ENCODE results near the gene SLC18B1. TPM values are rescaled to one million over a fixed set of nuclear protein-coding genes. Genes with fewer than 3 reads are reported as not detected.

The SLC18B1 gene
- total and polyA plus RNA-seq, 2 of the 13 experiments (the other 11 are each of a cell fraction or from before 2014, with no cell fraction given) = 11.4 to 13.8 TPM

DNA sequence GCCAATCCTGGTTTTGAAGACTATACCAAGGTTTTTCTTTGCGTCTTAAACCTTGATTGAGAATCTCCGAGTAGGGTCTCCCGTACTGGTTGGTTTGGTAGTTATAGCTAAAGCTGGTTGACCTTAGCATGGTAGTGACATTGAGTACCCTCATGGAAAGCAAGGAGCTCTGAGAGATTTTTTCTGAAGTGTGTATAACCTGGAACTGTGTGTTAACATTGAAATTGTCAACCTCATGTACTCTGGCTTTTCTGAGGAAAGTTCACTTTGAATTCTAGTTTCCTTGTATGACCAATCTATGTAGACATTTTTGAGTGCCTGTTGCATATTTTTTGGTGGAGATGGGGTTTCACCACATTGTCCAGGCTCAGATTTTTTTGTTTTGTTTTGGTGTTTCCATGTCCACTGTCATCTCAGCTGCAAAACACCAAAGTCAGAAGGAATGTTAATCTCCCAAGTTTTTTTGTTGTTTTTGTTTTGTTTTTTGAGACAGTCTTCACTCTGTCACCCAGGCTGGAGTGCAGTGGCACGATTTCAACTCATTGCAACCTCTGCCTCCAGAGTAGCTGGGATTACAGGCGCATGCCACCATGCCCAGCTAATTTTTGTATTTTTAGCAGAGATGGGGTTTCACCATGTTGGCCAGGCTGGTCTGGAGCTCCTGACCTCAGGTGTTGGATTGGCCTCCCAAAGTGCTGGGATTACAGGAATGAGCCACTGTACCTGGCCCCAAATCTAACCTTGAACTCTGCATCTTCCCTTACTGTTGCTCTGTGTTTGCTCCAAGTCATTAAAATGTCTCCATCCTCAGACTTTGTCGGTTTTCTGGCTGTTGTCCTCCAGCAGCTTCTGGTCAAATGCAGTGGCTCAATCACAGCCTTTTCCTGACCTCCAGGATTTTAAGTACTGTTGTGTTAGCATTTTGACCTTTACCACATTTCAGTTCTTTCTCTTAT lies 20.2 kb upstream of the SLC18B1 start (continued):
- TF ChIP-seq, protein P1, sequence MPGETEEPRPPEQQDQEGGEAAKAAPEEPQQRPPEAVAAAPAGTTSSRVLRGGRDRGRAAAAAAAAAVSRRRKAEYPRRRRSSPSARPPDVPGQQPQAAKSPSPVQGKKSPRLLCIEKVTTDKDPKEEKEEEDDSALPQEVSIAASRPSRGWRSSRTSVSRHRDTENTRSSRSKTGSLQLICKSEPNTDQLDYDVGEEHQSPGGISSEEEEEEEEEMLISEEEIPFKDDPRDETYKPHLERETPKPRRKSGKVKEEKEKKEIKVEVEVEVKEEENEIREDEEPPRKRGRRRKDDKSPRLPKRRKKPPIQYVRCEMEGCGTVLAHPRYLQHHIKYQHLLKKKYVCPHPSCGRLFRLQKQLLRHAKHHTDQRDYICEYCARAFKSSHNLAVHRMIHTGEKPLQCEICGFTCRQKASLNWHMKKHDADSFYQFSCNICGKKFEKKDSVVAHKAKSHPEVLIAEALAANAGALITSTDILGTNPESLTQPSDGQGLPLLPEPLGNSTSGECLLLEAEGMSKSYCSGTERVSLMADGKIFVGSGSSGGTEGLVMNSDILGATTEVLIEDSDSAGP (CRISPR knock-in tag; IDR thresholded peaks at IDR 0.05; ENCODE audit: borderline replicate concordance) = 0 out of 2 replicates have a peak, but pooled peaks have one; percentile 32
- TF ChIP-seq CBX5 (CRISPR knock-in tag; IDR thresholded peaks at IDR 0.05; ENCODE audit: borderline replicate concordance) (no peak), ZNF776 (CRISPR knock-in tag; IDR thresholded peaks at IDR 0.05) (no peak), NFE2L2 (IDR thresholded peaks at IDR 0.05; ENCODE audit: low read length) (no peak), RAD51 (IDR thresholded peaks at IDR 0.05; ENCODE audit: borderline replicate concordance) (no peak), PLRG1 (conservative IDR thresholded peaks at IDR 0.05) (no peak), DPF2 (CRISPR knock-in tag; IDR thresholded peaks at IDR 0.05; ENCODE audit: borderline replicate concordance, low read depth) (no peak), TRIM24 (CRISPR knock-in tag; IDR thresholded peaks at IDR 0.05) (no peak), GATA4 (IDR thresholded peaks at IDR 0.05; ENCODE audit: borderline replicate concordance, low read depth) (no peak), ZC3H4 (CRISPR knock-in tag; IDR thresholded peaks at IDR 0.05; ENCODE audit: borderline replicate concordance) (peak; percentile 42; the same call in 1 of the 2 replicates), ZNF572 (CRISPR knock-in tag; IDR thresholded peaks at IDR 0.05) (no peak), MAZ (IDR thresholded peaks at IDR 0.05; ENCODE audit: borderline replicate concordance, low read depth, low read length) (no peak), MAZ (CRISPR knock-in tag; IDR thresholded peaks at IDR 0.05; ENCODE audit: low read depth) (no peak), TBL1XR1 (IDR thresholded peaks at IDR 0.05; ENCODE audit: borderline replicate concordance, low read length, partially characterized antibody) (no peak), KDM6A (CRISPR knock-in tag; IDR thresholded peaks at IDR 0.05; ENCODE audit: low read depth) (no peak), PHB2 (IDR thresholded peaks at IDR 0.05; ENCODE audit: partially characterized antibody) (no peak), ZNF781 (CRISPR knock-in tag; IDR thresholded peaks at IDR 0.05; ENCODE audit: borderline replicate concordance, not compliant biosample characterization) (no peak), KAT8 (CRISPR knock-in tag; IDR thresholded peaks at IDR 0.05) (0 out of 2 replicates have a peak, but pooled peaks have one; percentile 13), ZNF790 (CRISPR knock-in tag; IDR thresholded peaks at IDR 0.05; ENCODE audit: borderline replicate concordance) (no peak), ZNF772 (CRISPR knock-in tag; IDR thresholded peaks at IDR 0.05) (peak; percentile 25; the same call in 1 of the 2 replicates), NCOA2 (CRISPR knock-in tag; IDR thresholded peaks at IDR 0.05) (peak; percentile 41; the same call in 1 of the 2 replicates)

Measured in HepG2 (cell line).